HEK293 (cell line): Measurements from ENCODE around the gene RNF212.

Experiments
- CTCF ChIA-PET: fragments of 350-600 bp; formaldehyde crosslinking; extraction: SDS; loops from one replicate; lab custom pipeline; 2021; ENCODE audit warnings: antibody characterized with exemption; lab: Yijun Ruan, JAX
- POLR2A ChIA-PET: fragments of 300-600 bp; formaldehyde crosslinking; extraction: SDS; loops from one replicate; lab custom pipeline; 2020; ENCODE audit warnings: antibody characterized with exemption, inconsistent platforms; lab: Yijun Ruan, JAX
- H3K27ac ChIP-seq: fragments of 200-500 bp; sonication (Bioruptor generic); 2 replicates; pipeline ENCODE4 v1.5.1; 2014; ENCODE audit warnings: low read depth, low read length, control low read depth, inconsistent platforms; ENCODE audit errors: extremely low read depth
- H3K36me3 ChIP-seq, 2 experiments: fragments of 200-500 bp in 1 of 2; sonication (Bioruptor generic) in 1 of 2; 1 replicate in 1 of 2; 2 replicates in 1 of 2; pipeline ENCODE4 v1.5.1; 2014 to 2017; ENCODE audit warnings: inconsistent platforms in 2 of 2, low read length in 2 of 2; ENCODE audit not compliant: control insufficient read depth in 2 of 2, insufficient read depth in 1 of 2
- H3K4me1 ChIP-seq: fragments of 200-500 bp; sonication (Bioruptor generic); 2 replicates; pipeline ENCODE4 v1.5.1; 2014; ENCODE audit warnings: mild to moderate bottlenecking, low read length, inconsistent platforms; ENCODE audit not compliant: control insufficient read depth, insufficient read depth
- H3K4me3 ChIP-seq: 2 replicates; pipeline ENCODE4 v1.5.1; 2011; ENCODE audit warnings: low read depth, mild to moderate bottlenecking, control low read depth, low read length, moderate library complexity
- H3K9me3 ChIP-seq: fragments of 200-500 bp; sonication (Bioruptor generic); 2 replicates; pipeline ENCODE4 v1.5.1; 2014; ENCODE audit warnings: low read depth, low read length, inconsistent platforms; ENCODE audit not compliant: control insufficient read depth, insufficient read depth
- HOXD13 ChIP-seq: sonication (generic); formaldehyde crosslinking; IDR thresholded peaks from 2 replicates; pipeline ENCODE4 v1.8.0; 2022; ENCODE audit warnings: missing genetic modification reagents, borderline replicate concordance
- KLF7 ChIP-seq: fragments of 450-650 bp; formaldehyde crosslinking; IDR thresholded peaks from 2 replicates; pipeline ENCODE4 v1.5.1; 2016; ENCODE audit warnings: missing biosample characterization, missing genetic modification characterization, borderline replicate concordance
- MYNN ChIP-seq: fragments of 450-650 bp; formaldehyde crosslinking; IDR thresholded peaks from 2 replicates; pipeline ENCODE4 v1.5.1; 2016; ENCODE audit warnings: missing biosample characterization, missing genetic modification characterization, borderline replicate concordance
- OSR2 ChIP-seq: fragments of 450-650 bp; formaldehyde crosslinking; IDR thresholded peaks from 2 replicates; pipeline ENCODE4 v1.5.1; 2016; ENCODE audit warnings: missing biosample characterization, missing genetic modification characterization
- PRDM1 ChIP-seq: fragments of 450-650 bp; formaldehyde crosslinking; IDR thresholded peaks from 2 replicates; pipeline ENCODE4; 2016; ENCODE audit warnings: missing biosample characterization, missing genetic modification characterization
- SCRT1 ChIP-seq: fragments of 450-650 bp; formaldehyde crosslinking; IDR thresholded peaks from 2 replicates; pipeline ENCODE4 v1.5.1; 2016; ENCODE audit warnings: missing biosample characterization, missing genetic modification characterization, borderline replicate concordance
- SP3 ChIP-seq: fragments of 450-650 bp; formaldehyde crosslinking; IDR thresholded peaks from 2 replicates; pipeline ENCODE4 v1.5.1; 2016; ENCODE audit warnings: missing biosample characterization, missing genetic modification characterization
- ZNF132 ChIP-seq: fragments of 450-650 bp; formaldehyde crosslinking; IDR thresholded peaks from 2 replicates; pipeline ENCODE4 v1.5.1; 2017; ENCODE audit warnings: missing biosample characterization, missing genetic modification characterization, borderline replicate concordance
- ZNF133 ChIP-seq: fragments of 450-650 bp; formaldehyde crosslinking; IDR thresholded peaks from 2 replicates; pipeline ENCODE4 v1.5.1; 2016; ENCODE audit warnings: missing biosample characterization, missing genetic modification characterization
- ZNF138 ChIP-seq: fragments of 450-650 bp; formaldehyde crosslinking; IDR thresholded peaks from 2 replicates; pipeline ENCODE4 v1.5.1; 2016; ENCODE audit warnings: missing biosample characterization, missing genetic modification characterization, borderline replicate concordance
- ZNF292 ChIP-seq: fragments of 450-650 bp; formaldehyde crosslinking; IDR thresholded peaks from 2 replicates; pipeline ENCODE4 v1.5.1; 2016; ENCODE audit warnings: low read depth, missing biosample characterization, missing genetic modification characterization, borderline replicate concordance
- ZNF391 ChIP-seq: fragments of 450-650 bp; formaldehyde crosslinking; IDR thresholded peaks from 2 replicates; pipeline ENCODE4 v1.5.1; 2016; ENCODE audit warnings: low read depth, missing biosample characterization, missing genetic modification characterization, borderline replicate concordance
- ZNF433 ChIP-seq: fragments of 450-650 bp; formaldehyde crosslinking; IDR thresholded peaks from 2 replicates; pipeline ENCODE4 v1.5.1; 2016; ENCODE audit warnings: missing biosample characterization, missing genetic modification characterization, low read depth
- TF ChIP-seq, protein P1 (sequence below): fragments of 450-650 bp; formaldehyde crosslinking; optimal IDR thresholded peaks from 2 replicates; pipeline ENCODE3; 2016; ENCODE audit warnings: missing biosample characterization, mild to moderate bottlenecking, missing genetic modification characterization
- TF ChIP-seq, protein P2 (sequence below): fragments of 450-650 bp; formaldehyde crosslinking; IDR thresholded peaks from 2 replicates; pipeline ENCODE4 v1.5.1; 2017; ENCODE audit warnings: missing biosample characterization, missing genetic modification characterization
- TF ChIP-seq, protein P3 (sequence below): fragments of 450-650 bp; formaldehyde crosslinking; IDR thresholded peaks from 2 replicates; pipeline ENCODE4 v1.5.1; 2016; ENCODE audit warnings: missing biosample characterization, missing genetic modification characterization, borderline replicate concordance
- TF ChIP-seq, protein P4 (sequence below): fragments of 450-650 bp; formaldehyde crosslinking; IDR thresholded peaks from 2 replicates; pipeline ENCODE4 v1.5.0; 2017; ENCODE audit warnings: missing biosample characterization, missing genetic modification characterization, borderline replicate concordance

Gene RNF212

DNA sequence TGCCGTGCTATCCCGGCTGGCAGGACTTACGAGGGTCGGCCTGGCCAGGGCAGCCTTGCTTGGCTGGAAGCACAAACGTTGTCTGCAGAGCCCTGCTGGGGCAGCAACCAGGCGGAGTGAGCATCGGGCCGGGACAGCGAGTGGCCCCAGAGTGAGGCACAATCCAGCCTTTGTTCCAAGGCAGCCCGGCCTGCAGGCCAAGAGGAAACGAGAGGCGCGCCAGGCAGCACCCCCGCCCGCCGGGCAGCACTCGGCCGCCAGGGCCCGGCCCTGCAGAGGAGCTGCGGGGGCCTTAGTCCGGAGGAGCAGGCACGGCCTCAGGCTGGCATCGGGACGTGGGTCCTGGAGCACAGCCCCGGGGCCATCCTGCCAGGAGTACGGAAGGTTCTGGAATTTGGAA is 77.9 kb downstream of the RNF212 start:
- ChIA-PET CTCF (no interaction called here), POLR2A (no interaction called here)
- Histone ChIP-seq H3K4me1 (no peaks in the 10 kb centered on the region; the same call in 1 of the 2 replicates), H3K36me3 (no peaks in the 10 kb centered on the region), H3K27ac (no peak overlapping the region), H3K4me3 (no peak overlapping the region), H3K9me3 (no peaks in the 10 kb centered on the region)
- TF ChIP-seq, protein P1, sequence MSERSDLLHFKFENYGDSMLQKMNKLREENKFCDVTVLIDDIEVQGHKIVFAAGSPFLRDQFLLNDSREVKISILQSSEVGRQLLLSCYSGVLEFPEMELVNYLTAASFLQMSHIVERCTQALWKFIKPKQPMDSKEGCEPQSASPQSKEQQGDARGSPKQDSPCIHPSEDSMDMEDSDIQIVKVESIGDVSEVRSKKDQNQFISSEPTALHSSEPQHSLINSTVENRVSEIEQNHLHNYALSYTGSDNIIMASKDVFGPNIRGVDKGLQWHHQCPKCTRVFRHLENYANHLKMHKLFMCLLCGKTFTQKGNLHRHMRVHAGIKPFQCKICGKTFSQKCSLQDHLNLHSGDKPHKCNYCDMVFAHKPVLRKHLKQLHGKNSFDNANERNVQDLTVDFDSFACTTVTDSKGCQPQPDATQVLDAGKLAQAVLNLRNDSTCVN (tag by site-specific recombination), result no peak
- TF ChIP-seq ZNF433 (tag by site-specific recombination) (no peak), MYNN (tag by site-specific recombination) (no peak), OSR2 (tag by site-specific recombination) (no peak), ZNF138 (tag by site-specific recombination) (no peak), HOXD13 (CRISPR knock-in tag) (no peak), ZNF292 (no peak), PRDM1 (no peak), SP3 (tag by site-specific recombination) (no peak), KLF7 (tag by site-specific recombination) (no peak), ZNF132 (tag by site-specific recombination) (no peak), SCRT1 (tag by site-specific recombination) (no peak), ZNF133 (tag by site-specific recombination) (no peak), ZNF391 (no peak)
- TF ChIP-seq, protein P2, sequence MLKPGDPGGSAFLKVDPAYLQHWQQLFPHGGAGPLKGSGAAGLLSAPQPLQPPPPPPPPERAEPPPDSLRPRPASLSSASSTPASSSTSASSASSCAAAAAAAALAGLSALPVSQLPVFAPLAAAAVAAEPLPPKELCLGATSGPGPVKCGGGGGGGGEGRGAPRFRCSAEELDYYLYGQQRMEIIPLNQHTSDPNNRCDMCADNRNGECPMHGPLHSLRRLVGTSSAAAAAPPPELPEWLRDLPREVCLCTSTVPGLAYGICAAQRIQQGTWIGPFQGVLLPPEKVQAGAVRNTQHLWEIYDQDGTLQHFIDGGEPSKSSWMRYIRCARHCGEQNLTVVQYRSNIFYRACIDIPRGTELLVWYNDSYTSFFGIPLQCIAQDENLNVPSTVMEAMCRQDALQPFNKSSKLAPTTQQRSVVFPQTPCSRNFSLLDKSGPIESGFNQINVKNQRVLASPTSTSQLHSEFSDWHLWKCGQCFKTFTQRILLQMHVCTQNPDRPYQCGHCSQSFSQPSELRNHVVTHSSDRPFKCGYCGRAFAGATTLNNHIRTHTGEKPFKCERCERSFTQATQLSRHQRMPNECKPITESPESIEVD (tag by site-specific recombination), result no peak
- TF ChIP-seq, protein P3, sequence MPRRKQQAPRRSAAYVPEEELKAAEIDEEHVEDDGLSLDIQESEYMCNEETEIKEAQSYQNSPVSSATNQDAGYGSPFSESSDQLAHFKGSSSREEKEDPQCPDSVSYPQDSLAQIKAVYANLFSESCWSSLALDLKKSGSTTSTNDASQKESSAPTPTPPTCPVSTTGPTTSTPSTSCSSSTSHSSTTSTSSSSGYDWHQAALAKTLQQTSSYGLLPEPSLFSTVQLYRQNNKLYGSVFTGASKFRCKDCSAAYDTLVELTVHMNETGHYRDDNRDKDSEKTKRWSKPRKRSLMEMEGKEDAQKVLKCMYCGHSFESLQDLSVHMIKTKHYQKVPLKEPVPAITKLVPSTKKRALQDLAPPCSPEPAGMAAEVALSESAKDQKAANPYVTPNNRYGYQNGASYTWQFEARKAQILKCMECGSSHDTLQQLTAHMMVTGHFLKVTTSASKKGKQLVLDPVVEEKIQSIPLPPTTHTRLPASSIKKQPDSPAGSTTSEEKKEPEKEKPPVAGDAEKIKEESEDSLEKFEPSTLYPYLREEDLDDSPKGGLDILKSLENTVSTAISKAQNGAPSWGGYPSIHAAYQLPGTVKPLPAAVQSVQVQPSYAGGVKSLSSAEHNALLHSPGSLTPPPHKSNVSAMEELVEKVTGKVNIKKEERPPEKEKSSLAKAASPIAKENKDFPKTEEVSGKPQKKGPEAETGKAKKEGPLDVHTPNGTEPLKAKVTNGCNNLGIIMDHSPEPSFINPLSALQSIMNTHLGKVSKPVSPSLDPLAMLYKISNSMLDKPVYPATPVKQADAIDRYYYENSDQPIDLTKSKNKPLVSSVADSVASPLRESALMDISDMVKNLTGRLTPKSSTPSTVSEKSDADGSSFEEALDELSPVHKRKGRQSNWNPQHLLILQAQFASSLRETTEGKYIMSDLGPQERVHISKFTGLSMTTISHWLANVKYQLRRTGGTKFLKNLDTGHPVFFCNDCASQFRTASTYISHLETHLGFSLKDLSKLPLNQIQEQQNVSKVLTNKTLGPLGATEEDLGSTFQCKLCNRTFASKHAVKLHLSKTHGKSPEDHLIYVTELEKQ (tag by site-specific recombination), result no peak
- TF ChIP-seq, protein P4, sequence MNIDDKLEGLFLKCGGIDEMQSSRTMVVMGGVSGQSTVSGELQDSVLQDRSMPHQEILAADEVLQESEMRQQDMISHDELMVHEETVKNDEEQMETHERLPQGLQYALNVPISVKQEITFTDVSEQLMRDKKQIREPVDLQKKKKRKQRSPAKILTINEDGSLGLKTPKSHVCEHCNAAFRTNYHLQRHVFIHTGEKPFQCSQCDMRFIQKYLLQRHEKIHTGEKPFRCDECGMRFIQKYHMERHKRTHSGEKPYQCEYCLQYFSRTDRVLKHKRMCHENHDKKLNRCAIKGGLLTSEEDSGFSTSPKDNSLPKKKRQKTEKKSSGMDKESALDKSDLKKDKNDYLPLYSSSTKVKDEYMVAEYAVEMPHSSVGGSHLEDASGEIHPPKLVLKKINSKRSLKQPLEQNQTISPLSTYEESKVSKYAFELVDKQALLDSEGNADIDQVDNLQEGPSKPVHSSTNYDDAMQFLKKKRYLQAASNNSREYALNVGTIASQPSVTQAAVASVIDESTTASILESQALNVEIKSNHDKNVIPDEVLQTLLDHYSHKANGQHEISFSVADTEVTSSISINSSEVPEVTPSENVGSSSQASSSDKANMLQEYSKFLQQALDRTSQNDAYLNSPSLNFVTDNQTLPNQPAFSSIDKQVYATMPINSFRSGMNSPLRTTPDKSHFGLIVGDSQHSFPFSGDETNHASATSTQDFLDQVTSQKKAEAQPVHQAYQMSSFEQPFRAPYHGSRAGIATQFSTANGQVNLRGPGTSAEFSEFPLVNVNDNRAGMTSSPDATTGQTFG (tag by site-specific recombination), result no peak
